Brain microvascular endothelial cell (primary cell): Measurements from ENCODE around the gene EPHB2.
"Not testable (repeated sequence)": the region's sequence is repeated elsewhere in the genome, so short reads cannot be mapped to it uniquely, and the experiment has no call there.

Source experiments
- DNase-seq: peaks from one replicate; pipeline ENCODE4 v3.0.0-alpha.2; 2020
- H3K27ac ChIP-seq: fragments of 250-450 bp; sonication (Bioruptor Pico); 2 replicates; pipeline ENCODE4 v1.5.1; 2020; ENCODE audit warnings: mild to moderate bottlenecking, moderate library complexity
- H3K27me3 ChIP-seq: fragments of 250-450 bp; sonication (Bioruptor Pico); replicated peaks from 2 replicates; pipeline ENCODE4 v1.5.1; 2020; ENCODE audit warnings: mild to moderate bottlenecking
- H3K36me3 ChIP-seq: fragments of 250-450 bp; sonication (Bioruptor Pico); replicated peaks from 2 replicates; pipeline ENCODE4 v1.5.1; 2020; ENCODE audit warnings: mild to moderate bottlenecking
- H3K4me3 ChIP-seq: 2 replicates; pipeline ENCODE4 v1.5.1; 2011; ENCODE audit warnings: low read depth, mild to moderate bottlenecking, control low read depth, low read length, moderate library complexity
- CTCF ChIP-seq: IDR thresholded peaks from 2 replicates; pipeline ENCODE4 v1.5.1; 2011; ENCODE audit warnings: low read depth, mild to moderate bottlenecking, moderate library complexity, low read length, control low read depth, inconsistent platforms; ENCODE audit errors: missing control alignments
- in situ Hi-C: cut with HindIII; loops from 2 replicates; pipeline ENCODE4 v1.10.0; 2017; ENCODE audit warnings: low sequenced_read_pairs, low pct_ligation_motif_present

EPHB2 gene

DNA sequence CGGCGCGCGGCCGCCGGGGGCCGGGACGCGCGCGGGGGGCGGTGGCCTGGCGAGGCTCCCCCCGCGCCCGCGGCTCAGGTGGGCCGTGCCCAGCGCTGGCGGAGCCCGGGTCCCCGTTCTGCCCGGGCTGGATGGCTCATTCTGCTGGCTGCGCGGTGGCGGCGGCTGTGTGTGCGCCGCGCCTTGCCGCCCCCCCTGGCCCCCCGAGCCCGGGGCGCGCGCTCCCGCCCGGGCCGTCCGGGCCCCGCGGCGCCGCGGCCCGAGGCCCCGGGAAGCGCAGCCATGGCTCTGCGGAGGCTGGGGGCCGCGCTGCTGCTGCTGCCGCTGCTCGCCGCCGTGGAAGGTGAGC lies at the start of gene EPHB2:
TSS of gene EPHB2 (plus strand) at position 139 of the 349 bp plus-strand sequence. CDS start at position 283, 144 bp downstream.
- in situ Hi-C loops, result no loop called here
- H3K27ac ChIP-seq, result no peak within 1 kb of the TSS
- no peak for TF ChIP-seq CTCF
- H3K36me3 ChIP-seq, result no peaks in the 10 kb centered on the region
- no peaks in the 10 kb centered on the region for H3K27me3 ChIP-seq
- no peak for DNase-seq
- H3K4me3 ChIP-seq, result peak within 1 kb of the TSS; percentile 60

DNA sequence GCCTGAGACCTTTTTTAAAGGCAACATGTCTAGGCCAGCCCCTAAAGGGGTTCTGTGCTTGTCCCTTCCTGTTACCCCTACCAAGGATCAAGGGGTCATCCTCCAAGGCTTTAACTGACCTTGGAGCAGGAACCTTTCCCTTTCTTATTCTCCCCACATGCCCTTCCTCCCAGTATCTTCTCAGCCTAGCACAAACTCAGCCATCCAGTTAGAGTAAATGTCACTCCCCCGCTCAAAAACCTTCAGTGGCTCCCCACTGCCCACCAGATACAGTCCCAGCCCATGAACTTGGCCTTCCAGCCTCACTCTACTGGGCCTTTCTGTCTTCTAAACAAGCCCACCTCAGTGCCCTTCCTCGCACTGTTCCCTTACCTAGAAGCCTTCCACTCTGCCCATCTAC lies 48.8 kb upstream of the EPHB2 start:
- in situ Hi-C loops, result no loop called here
- H3K27me3 ChIP-seq, result peaks cover 1% of the 10 kb centered on the region

GRCh38 chr1:22662318-22662717 lies 48.3 kb upstream of the EPHB2 start:
- H3K27me3 ChIP-seq, result peaks cover 5% of the 10 kb centered on the region
- no peaks in the 10 kb centered on the region for H3K36me3 ChIP-seq
- no peak for TF ChIP-seq CTCF
- DNase-seq, result peak; percentile 1
- in situ Hi-C loops, result no loop called here
- H3K27ac ChIP-seq, result no peak overlapping the region
- no peak overlapping the region for H3K4me3 ChIP-seq

More for the DNA sequence above, 48.8 kb upstream of the EPHB2 start:
- Histone ChIP-seq H3K4me3 (no peak overlapping the region), H3K36me3 (no peaks in the 10 kb centered on the region), H3K27ac (no peak overlapping the region)
- no peak for TF ChIP-seq CTCF
- no peak for DNase-seq

- H3K4me3 ChIP-seq, result no peak overlapping the region
- H3K27ac ChIP-seq, result no peak overlapping the region
- no peak for DNase-seq
- TF ChIP-seq CTCF, result no peak
- H3K27me3 ChIP-seq, result peaks cover 5% of the 10 kb centered on the region
- in situ Hi-C loops, result no loop called here
- H3K36me3 ChIP-seq, result no peaks in the 10 kb centered on the region
These were observed 47.6 kb upstream of the EPHB2 start for GRCh38 chr1:22662986-22663408.

GRCh38 chr1:22665752-22666151 lies 44.9 kb upstream of the EPHB2 start:
- Histone ChIP-seq H3K4me3 (no peak overlapping the region), H3K27me3 (peaks cover 17% of the 10 kb centered on the region), H3K27ac (no peak overlapping the region), H3K36me3 (no peaks in the 10 kb centered on the region)
- in situ Hi-C loops, result no loop called here
- DNase-seq, result peak; percentile 20
- peak; percentile 86 for TF ChIP-seq CTCF

GRCh38 chr1:22666412-22666811 lies 44.2 kb upstream of the EPHB2 start:
- in situ Hi-C loops, result no loop called here
- Histone ChIP-seq H3K36me3 (no peaks in the 10 kb centered on the region), H3K27me3 (peaks cover 22% of the 10 kb centered on the region), H3K27ac (no peak overlapping the region), H3K4me3 (no peak overlapping the region)
- no peak for DNase-seq
- no peak for TF ChIP-seq CTCF

DNA sequence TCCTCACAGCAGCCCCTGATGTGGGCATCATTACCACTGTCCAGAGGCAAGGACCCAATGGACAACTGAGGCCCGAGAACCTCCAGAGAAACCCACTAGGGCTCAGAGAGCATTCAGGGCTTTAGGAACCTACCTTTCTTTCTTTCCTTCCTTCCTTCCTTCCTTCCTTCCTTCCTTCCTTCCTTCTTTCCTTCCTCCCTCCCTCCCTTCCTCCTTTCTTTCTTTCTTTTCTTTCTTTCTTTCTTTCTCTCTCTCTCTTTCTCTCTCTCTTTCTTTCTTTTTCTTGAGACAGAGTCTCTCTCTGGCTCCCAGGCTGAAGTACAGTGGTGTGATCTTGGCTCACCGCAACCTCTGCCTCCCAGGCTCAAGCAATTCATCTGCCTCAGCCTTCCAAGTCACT lies 41.8 kb upstream of the EPHB2 start:
- H3K27ac ChIP-seq, DNase-seq, H3K36me3 ChIP-seq, in situ Hi-C loops, H3K4me3 ChIP-seq: not testable (repeated sequence)
- H3K27me3 ChIP-seq, result peaks cover 42% of the 10 kb centered on the region
